K562 (cell line): ENCODE measurements around the gene SPG21. TPM values are rescaled to one million over a fixed set of nuclear protein-coding genes. Genes with fewer than 3 reads are reported as not detected.

Experiments used
- JUN ChIP-seq, 2 experiments: sonication (generic) in 1 of 2; formaldehyde crosslinking in 1 of 2; IDR thresholded peaks; 2 replicates each; pipeline versions ENCODE4 v1.6.1 to v1.8.0; 2012 to 2022; ENCODE audit warnings: borderline replicate concordance in 2 of 2, mild to moderate bottlenecking in 2 of 2, improper control_type of control experiment in 1 of 2, low read depth in 1 of 2, low read length in 1 of 2, missing genetic modification reagents in 1 of 2
- KLF13 ChIP-seq: fragments of 450-650 bp; IDR thresholded peaks from 2 replicates; pipeline ENCODE4 v1.6.1; 2016; ENCODE audit warnings: missing genetic modification characterization, low read depth, mild to moderate bottlenecking, missing compliant biosample characterization, moderate library complexity, borderline replicate concordance
- NBN ChIP-seq: fragments of 450-650 bp; IDR thresholded peaks from 2 replicates; pipeline ENCODE4 v1.6.1; 2016; ENCODE audit warnings: low read depth, mild to moderate bottlenecking
- NCOA4 ChIP-seq: fragments of 450-650 bp; IDR thresholded peaks from 2 replicates; pipeline ENCODE4 v1.6.1; 2018; ENCODE audit warnings: mild to moderate bottlenecking; ENCODE audit not compliant: partially characterized antibody
- TCFL5 ChIP-seq: fragments of 250-450 bp; sonication (Bioruptor Pico); conservative IDR thresholded peaks from 2 replicates; pipeline ENCODE4 v1.6.1; 2021; ENCODE audit warnings: mild to moderate bottlenecking, moderate library complexity, matching md5 sums
- polyA plus RNA-seq, 8 experiments: library from polyadenylated mRNA; depleted of rRNA in 4 of 8; stranded (reverse) in 5 of 8; unstranded in 3 of 8; fragments of >200 nt; fragmentation: Nextera tagmentation in 2 of 8; fragmentation: Illumina TruSeq in 1 of 8; extraction: Ambion mirVana in 2 of 8; extraction: Trizol in 1 of 8; gene quantifications; 2 replicates each; pipeline versions ENCODE4 v1.2.1 to v1.2.3, GENCODE V29; 2011 to 2014; ENCODE audit warnings: inconsistent platforms in 1 of 8, missing spikeins in 1 of 8
- total RNA-seq, 7 experiments: library from RNA; depleted of rRNA in 6 of 7; stranded (reverse); fragments of >200 nt in 6 of 7; fragmentation: Illumina TruSeq in 2 of 7; extraction: Trizol in 2 of 7; gene quantifications; 2 replicates each; pipeline versions ENCODE4 v1.2.1 to v1.2.3, GENCODE V29; 2011 to 2021; ENCODE audit warnings: low replicate concordance in 1 of 7
- TF ChIP-seq, protein P1 (sequence below), 2 experiments: IDR thresholded peaks in 1 of 2; conservative IDR thresholded peaks in 1 of 2; 2 replicates each; pipeline ENCODE4 v1.6.1; 2016; ENCODE audit warnings: low read depth in 2 of 2, mild to moderate bottlenecking in 1 of 2, missing compliant biosample characterization in 1 of 2, missing genetic modification characterization in 1 of 2, moderate library complexity in 1 of 2
- TF ChIP-seq, protein P2 (sequence below): fragments of 200-600 bp; sonication (generic); IDR thresholded peaks from one replicate; pipeline ENCODE4 v1.6.1; 2012; ENCODE audit warnings: mild to moderate bottlenecking, low read depth, low read length, inconsistent platforms

The SPG21 gene
- total and polyA plus RNA-seq, 9 of the 15 experiments (the other 6 are each of a cell fraction or from before 2014, with no cell fraction given), result 22.8 to 98.8 (median 65.1) TPM

DNA sequence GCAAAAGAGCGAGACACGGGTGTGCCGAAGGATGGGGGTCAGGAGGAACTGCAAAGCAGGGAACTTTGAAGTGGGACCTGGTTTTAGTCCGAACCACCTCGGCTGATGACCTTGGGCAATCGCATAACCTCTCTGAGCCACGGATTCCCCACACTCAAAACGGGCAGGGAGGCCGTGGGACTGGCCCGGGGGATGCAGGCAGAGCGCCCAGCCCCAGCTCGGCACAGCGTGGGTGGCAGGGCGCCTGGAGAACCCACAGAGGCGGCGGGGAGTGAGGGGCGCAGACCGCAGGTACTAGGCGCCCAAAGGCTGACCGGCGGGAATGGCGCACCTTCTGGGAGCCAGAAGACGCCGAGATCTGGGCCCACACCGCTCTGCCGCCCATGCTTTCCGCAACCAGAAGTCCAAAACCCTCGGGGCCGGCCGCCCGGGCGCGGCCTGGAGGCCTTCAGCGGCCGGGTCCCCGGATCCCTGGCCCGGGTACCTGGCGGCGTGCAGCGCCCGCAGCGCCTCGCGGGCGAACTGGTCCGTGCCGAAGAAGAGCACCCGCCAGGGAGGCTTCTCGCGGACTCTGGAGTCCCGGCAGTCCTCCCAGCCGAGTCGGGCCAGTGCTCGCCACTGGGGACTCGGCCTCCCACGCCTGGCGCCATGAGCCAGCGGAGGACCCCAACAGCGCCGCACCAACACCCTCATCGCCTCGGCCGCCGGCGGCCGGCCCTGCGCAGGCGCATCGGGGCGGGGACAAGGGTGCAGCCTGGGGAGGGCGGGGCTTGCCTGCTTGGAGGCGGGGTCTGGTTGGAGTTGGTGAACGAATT lies 39.4 kb upstream of the SPG21 start, which contains the start of gene MTFMT (continued):
- TF ChIP-seq KLF13 (tag) (no peak), JUN (IDR thresholded peaks at IDR 0.05; ENCODE audit: borderline replicate concordance, low read depth, low read length) (no peak), JUN (CRISPR knock-in tag; IDR thresholded peaks at IDR 0.05; ENCODE audit: borderline replicate concordance) (no peak), TCFL5 (no peak), NBN (no peak), NCOA4 (no peak)
- TF ChIP-seq, protein P1, sequence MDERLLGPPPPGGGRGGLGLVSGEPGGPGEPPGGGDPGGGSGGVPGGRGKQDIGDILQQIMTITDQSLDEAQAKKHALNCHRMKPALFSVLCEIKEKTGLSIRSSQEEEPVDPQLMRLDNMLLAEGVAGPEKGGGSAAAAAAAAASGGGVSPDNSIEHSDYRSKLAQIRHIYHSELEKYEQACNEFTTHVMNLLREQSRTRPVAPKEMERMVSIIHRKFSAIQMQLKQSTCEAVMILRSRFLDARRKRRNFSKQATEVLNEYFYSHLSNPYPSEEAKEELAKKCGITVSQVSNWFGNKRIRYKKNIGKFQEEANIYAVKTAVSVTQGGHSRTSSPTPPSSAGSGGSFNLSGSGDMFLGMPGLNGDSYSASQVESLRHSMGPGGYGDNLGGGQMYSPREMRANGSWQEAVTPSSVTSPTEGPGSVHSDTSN (CRISPR knock-in tag; IDR thresholded peaks at IDR 0.05; ENCODE audit: low read depth), result no peak
- TF ChIP-seq, protein P1 (tag; conservative IDR thresholded peaks at IDR 0.05; ENCODE audit: low read depth), result no peak
- TF ChIP-seq, protein P2, sequence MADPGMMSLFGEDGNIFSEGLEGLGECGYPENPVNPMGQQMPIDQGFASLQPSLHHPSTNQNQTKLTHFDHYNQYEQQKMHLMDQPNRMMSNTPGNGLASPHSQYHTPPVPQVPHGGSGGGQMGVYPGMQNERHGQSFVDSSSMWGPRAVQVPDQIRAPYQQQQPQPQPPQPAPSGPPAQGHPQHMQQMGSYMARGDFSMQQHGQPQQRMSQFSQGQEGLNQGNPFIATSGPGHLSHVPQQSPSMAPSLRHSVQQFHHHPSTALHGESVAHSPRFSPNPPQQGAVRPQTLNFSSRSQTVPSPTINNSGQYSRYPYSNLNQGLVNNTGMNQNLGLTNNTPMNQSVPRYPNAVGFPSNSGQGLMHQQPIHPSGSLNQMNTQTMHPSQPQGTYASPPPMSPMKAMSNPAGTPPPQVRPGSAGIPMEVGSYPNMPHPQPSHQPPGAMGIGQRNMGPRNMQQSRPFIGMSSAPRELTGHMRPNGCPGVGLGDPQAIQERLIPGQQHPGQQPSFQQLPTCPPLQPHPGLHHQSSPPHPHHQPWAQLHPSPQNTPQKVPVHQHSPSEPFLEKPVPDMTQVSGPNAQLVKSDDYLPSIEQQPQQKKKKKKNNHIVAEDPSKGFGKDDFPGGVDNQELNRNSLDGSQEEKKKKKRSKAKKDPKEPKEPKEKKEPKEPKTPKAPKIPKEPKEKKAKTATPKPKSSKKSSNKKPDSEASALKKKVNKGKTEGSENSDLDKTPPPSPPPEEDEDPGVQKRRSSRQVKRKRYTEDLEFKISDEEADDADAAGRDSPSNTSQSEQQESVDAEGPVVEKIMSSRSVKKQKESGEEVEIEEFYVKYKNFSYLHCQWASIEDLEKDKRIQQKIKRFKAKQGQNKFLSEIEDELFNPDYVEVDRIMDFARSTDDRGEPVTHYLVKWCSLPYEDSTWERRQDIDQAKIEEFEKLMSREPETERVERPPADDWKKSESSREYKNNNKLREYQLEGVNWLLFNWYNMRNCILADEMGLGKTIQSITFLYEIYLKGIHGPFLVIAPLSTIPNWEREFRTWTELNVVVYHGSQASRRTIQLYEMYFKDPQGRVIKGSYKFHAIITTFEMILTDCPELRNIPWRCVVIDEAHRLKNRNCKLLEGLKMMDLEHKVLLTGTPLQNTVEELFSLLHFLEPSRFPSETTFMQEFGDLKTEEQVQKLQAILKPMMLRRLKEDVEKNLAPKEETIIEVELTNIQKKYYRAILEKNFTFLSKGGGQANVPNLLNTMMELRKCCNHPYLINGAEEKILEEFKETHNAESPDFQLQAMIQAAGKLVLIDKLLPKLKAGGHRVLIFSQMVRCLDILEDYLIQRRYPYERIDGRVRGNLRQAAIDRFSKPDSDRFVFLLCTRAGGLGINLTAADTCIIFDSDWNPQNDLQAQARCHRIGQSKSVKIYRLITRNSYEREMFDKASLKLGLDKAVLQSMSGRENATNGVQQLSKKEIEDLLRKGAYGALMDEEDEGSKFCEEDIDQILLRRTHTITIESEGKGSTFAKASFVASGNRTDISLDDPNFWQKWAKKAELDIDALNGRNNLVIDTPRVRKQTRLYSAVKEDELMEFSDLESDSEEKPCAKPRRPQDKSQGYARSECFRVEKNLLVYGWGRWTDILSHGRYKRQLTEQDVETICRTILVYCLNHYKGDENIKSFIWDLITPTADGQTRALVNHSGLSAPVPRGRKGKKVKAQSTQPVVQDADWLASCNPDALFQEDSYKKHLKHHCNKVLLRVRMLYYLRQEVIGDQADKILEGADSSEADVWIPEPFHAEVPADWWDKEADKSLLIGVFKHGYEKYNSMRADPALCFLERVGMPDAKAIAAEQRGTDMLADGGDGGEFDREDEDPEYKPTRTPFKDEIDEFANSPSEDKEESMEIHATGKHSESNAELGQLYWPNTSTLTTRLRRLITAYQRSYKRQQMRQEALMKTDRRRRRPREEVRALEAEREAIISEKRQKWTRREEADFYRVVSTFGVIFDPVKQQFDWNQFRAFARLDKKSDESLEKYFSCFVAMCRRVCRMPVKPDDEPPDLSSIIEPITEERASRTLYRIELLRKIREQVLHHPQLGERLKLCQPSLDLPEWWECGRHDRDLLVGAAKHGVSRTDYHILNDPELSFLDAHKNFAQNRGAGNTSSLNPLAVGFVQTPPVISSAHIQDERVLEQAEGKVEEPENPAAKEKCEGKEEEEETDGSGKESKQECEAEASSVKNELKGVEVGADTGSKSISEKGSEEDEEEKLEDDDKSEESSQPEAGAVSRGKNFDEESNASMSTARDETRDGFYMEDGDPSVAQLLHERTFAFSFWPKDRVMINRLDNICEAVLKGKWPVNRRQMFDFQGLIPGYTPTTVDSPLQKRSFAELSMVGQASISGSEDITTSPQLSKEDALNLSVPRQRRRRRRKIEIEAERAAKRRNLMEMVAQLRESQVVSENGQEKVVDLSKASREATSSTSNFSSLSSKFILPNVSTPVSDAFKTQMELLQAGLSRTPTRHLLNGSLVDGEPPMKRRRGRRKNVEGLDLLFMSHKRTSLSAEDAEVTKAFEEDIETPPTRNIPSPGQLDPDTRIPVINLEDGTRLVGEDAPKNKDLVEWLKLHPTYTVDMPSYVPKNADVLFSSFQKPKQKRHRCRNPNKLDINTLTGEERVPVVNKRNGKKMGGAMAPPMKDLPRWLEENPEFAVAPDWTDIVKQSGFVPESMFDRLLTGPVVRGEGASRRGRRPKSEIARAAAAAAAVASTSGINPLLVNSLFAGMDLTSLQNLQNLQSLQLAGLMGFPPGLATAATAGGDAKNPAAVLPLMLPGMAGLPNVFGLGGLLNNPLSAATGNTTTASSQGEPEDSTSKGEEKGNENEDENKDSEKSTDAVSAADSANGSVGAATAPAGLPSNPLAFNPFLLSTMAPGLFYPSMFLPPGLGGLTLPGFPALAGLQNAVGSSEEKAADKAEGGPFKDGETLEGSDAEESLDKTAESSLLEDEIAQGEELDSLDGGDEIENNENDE, result no peak
